SU-DHL-6 (cell line): ENCODE results near the gene HBE1.

Source experiments
- H2AFZ ChIP-seq: fragments of 200-600 bp; sonication (generic); 2 replicates; pipeline ENCODE4 v1.6.1; 2014; ENCODE audit warnings: low read depth, mild to moderate bottlenecking, moderate library complexity, mixed read lengths, antibody characterized with exemption, low read length; ENCODE audit not compliant: severe bottlenecking
- H3F3A ChIP-seq: fragments of 200-600 bp; shearing (Covaris generic); 2 replicates; pipeline ENCODE4 v1.6.0; 2016; ENCODE audit warnings: antibody characterized with exemption, mild to moderate bottlenecking; ENCODE audit not compliant: insufficient read depth
- H3K27ac ChIP-seq: fragments of 200-600 bp; sonication (generic); 2 replicates; pipeline ENCODE4 v1.5.1; 2016; ENCODE audit warnings: low read depth, mild to moderate bottlenecking, low read length, moderate library complexity, mixed read lengths
- H3K27me3 ChIP-seq: fragments of 200-600 bp; sonication (generic), shearing (Covaris generic); 2 replicates; pipeline ENCODE4 v1.6.0; 2014; ENCODE audit warnings: mild to moderate bottlenecking, low read length
- H3K36me3 ChIP-seq: fragments of 200-600 bp; sonication (generic); 2 replicates; pipeline ENCODE4 v1.6.1; 2014; ENCODE audit warnings: mild to moderate bottlenecking, low read length, mixed read lengths
- H3K4me2 ChIP-seq: fragments of 300-600, 200-600 bp; shearing (Covaris generic), sonication (generic); 2 replicates; pipeline ENCODE4 v1.6.0; 2014; ENCODE audit warnings: low read length, low read depth, mild to moderate bottlenecking; ENCODE audit not compliant: poor library complexity, severe bottlenecking
- H3K4me3 ChIP-seq: fragments of 200-600 bp; sonication (generic); 2 replicates; pipeline ENCODE4 v1.5.1; 2014; ENCODE audit warnings: antibody characterized with exemption, low read length, mild to moderate bottlenecking, mixed read lengths; ENCODE audit not compliant: insufficient read depth, poor library complexity, severe bottlenecking
- H3K79me2 ChIP-seq: fragments of 200-600 bp; sonication (generic); 2 replicates; pipeline ENCODE4 v1.6.1; 2014; ENCODE audit warnings: mild to moderate bottlenecking, low read length, moderate library complexity; ENCODE audit not compliant: insufficient read depth
- H3K9ac ChIP-seq: fragments of 200-600 bp; sonication (generic); 2 replicates; pipeline ENCODE4 v1.7.0; 2014; ENCODE audit warnings: mild to moderate bottlenecking, low read length
- H3K9me2 ChIP-seq: fragments of 200-600 bp; sonication (generic); replicated peaks from 2 replicates; pipeline ENCODE4 v1.6.1; 2014; ENCODE audit warnings: low read length; ENCODE audit not compliant: insufficient read depth
- H3K9me3 ChIP-seq: fragments of 200-600 bp; sonication (generic); 2 replicates; pipeline ENCODE4 v1.6.1; 2014; ENCODE audit warnings: low read length, mixed read lengths; ENCODE audit not compliant: insufficient read depth
- H4K20me1 ChIP-seq: fragments of 200-600 bp; sonication (generic); 2 replicates; pipeline ENCODE4 v1.6.1; 2014; ENCODE audit warnings: low read depth, mild to moderate bottlenecking, antibody characterized with exemption, low read length, moderate library complexity, mixed read lengths
- CTCF ChIP-seq: fragments of 200-600 bp; sonication (generic); IDR thresholded peaks from one replicate; pipeline ENCODE4 v1.5.1; 2017; ENCODE audit warnings: antibody characterized with exemption, mild to moderate bottlenecking, low read length, moderate library complexity; ENCODE audit not compliant: insufficient read depth, poor library complexity, severe bottlenecking
- EZH2phosphoT487 ChIP-seq: fragments of 200-600 bp; sonication (generic), shearing (Covaris generic); conservative IDR thresholded peaks from 2 replicates; pipeline ENCODE4 v1.6.1; 2018; ENCODE audit warnings: mild to moderate bottlenecking, antibody characterized with exemption, low read length, moderate library complexity, mixed read lengths

HBE1 gene

GRCh38 chr11:5241458-5241857 lies 28.3 kb downstream of the HBE1 start:
- no peaks in the 10 kb centered on the region for H3K79me2 ChIP-seq
- no peak overlapping the region for H3K4me3 ChIP-seq
- TF ChIP-seq CTCF (no peak), EZH2phosphoT487 (no peak)
- no peaks in the 10 kb centered on the region for H3K36me3 ChIP-seq
- H3K9me2 ChIP-seq, result no peaks in the 10 kb centered on the region
- H3K9me3 ChIP-seq, result no peaks in the 10 kb centered on the region
- no peak overlapping the region for H3K27ac ChIP-seq
- no peaks in the 10 kb centered on the region for H3F3A ChIP-seq
- H2AFZ ChIP-seq, result no peak overlapping the region
- no peaks in the 10 kb centered on the region for H3K27me3 ChIP-seq
- no peak overlapping the region for H3K4me2 ChIP-seq
- H3K9ac ChIP-seq, result no peak overlapping the region
- no peaks in the 10 kb centered on the region for H4K20me1 ChIP-seq

- H3K4me2 ChIP-seq, result no peak overlapping the region
- H4K20me1 ChIP-seq, result no peaks in the 10 kb centered on the region
- no peaks in the 10 kb centered on the region for H3K27me3 ChIP-seq
- no peak overlapping the region for H3K4me3 ChIP-seq
- H3K9me2 ChIP-seq, result no peaks in the 10 kb centered on the region
- H3K9ac ChIP-seq, result no peak overlapping the region
- no peaks in the 10 kb centered on the region for H3K79me2 ChIP-seq
- H2AFZ ChIP-seq, result no peak overlapping the region
- no peak overlapping the region for H3K27ac ChIP-seq
- TF ChIP-seq EZH2phosphoT487 (no peak), CTCF (no peak)
- no peaks in the 10 kb centered on the region for H3K9me3 ChIP-seq
- no peaks in the 10 kb centered on the region for H3F3A ChIP-seq
- H3K36me3 ChIP-seq, result no peaks in the 10 kb centered on the region
Observed at GRCh38 chr11:5240458-5240857, 29.3 kb downstream of the HBE1 start.

GRCh38 chr11:5240056-5240455 lies 29.7 kb downstream of the HBE1 start:
- no peaks in the 10 kb centered on the region for H3K9me3 ChIP-seq
- H3K79me2 ChIP-seq, result no peaks in the 10 kb centered on the region
- TF ChIP-seq CTCF (no peak), EZH2phosphoT487 (no peak)
- no peaks in the 10 kb centered on the region for H3F3A ChIP-seq
- H4K20me1 ChIP-seq, result no peaks in the 10 kb centered on the region
- H3K27me3 ChIP-seq, result no peaks in the 10 kb centered on the region
- H3K4me3 ChIP-seq, result no peak overlapping the region
- no peaks in the 10 kb centered on the region for H3K36me3 ChIP-seq
- H3K27ac ChIP-seq, result no peak overlapping the region
- H2AFZ ChIP-seq, result no peak overlapping the region
- H3K4me2 ChIP-seq, result no peak overlapping the region
- H3K9ac ChIP-seq, result no peak overlapping the region
- H3K9me2 ChIP-seq, result no peaks in the 10 kb centered on the region
